ENCODE data around the gene UST. TPM values are rescaled to one million over a fixed set of nuclear protein-coding genes. Genes with fewer than 3 reads are reported as not detected.
"Not testable (repeated sequence)": the region's sequence is repeated elsewhere in the genome, so short reads cannot be mapped to it uniquely, and the experiment has no call there.

Gene UST
- total RNA-seq, 6 experiments from 2014 or later, result 0.44 to 1.9 (median 0.91) TPM

DNA sequence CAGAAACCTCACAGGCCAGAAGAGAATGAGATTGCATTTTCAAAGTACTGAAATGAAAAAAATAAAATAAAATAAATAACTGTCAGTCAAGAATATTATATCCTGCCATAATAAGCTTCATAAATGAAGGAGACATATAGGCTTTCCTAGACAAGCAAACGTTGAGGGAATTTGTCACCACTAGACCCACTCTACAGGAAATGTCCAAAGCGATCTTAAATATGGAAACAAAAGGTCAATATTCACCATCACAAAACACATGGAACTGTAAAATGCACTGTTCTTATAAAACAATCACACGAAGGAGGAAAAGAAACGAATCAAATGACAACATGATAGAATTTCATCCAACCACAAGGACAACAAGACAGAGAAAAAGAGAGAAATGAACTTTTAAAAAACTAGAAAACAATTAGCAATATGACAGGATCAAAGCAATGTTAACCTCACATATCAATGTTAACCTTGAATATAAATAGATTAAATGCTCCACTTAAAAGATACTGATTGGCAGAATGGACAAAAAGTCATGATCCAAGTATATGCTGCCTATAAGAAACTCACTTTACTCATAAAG lies 352.0 kb downstream of the UST start:
- no peaks in the 10 kb centered on the region for H3K27me3 ChIP-seq
- TF ChIP-seq POLR2A (IDR thresholded peaks at IDR 0.05), result no peak
- TF ChIP-seq, protein P1, sequence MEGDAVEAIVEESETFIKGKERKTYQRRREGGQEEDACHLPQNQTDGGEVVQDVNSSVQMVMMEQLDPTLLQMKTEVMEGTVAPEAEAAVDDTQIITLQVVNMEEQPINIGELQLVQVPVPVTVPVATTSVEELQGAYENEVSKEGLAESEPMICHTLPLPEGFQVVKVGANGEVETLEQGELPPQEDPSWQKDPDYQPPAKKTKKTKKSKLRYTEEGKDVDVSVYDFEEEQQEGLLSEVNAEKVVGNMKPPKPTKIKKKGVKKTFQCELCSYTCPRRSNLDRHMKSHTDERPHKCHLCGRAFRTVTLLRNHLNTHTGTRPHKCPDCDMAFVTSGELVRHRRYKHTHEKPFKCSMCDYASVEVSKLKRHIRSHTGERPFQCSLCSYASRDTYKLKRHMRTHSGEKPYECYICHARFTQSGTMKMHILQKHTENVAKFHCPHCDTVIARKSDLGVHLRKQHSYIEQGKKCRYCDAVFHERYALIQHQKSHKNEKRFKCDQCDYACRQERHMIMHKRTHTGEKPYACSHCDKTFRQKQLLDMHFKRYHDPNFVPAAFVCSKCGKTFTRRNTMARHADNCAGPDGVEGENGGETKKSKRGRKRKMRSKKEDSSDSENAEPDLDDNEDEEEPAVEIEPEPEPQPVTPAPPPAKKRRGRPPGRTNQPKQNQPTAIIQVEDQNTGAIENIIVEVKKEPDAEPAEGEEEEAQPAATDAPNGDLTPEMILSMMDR (IDR thresholded peaks at IDR 0.05), result no peak
- intact Hi-C loops (cut with DNase I), result no loop called here
- no peak overlapping the region for H3K27ac ChIP-seq
- ATAC-seq (no peak), DNase-seq (no peak)
- no peaks in the 10 kb centered on the region for H3K36me3 ChIP-seq
- no peak overlapping the region for H3K4me3 ChIP-seq
- 78% methylated on average over 4 of the region's 4 CpGs for WGBS (ENCODE audit: insufficient coverage, low coverage, low lambda C conversion rate, missing lambda C conversion rate)
- H3K9me3 ChIP-seq, result peaks cover 0 to 14% (median 0%) of the 10 kb centered on the region in 4 donors
- no peaks in the 10 kb centered on the region for H3K4me1 ChIP-seq

DNA sequence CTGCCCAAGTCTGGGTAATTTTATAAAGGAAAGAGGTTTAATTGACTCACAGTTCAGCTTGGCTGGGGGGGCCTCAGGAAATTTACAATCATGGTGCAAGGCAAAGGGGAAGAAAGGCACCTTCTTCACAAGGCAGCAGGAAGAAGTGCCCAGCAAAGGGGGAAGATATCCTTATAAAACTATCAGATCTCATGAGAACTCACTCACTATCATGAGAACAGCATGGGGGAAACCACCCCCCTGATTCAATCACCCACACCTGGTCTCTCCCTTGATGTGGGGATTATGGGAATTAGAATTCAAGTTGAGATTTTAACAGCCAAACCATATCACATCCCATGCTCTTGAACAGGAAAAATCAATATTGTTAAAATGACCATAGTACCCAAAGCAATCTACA lies 355.5 kb downstream of the UST start:
- no peak for TF ChIP-seq POLR2A (IDR thresholded peaks at IDR 0.05)
- TF ChIP-seq, protein P1 (IDR thresholded peaks at IDR 0.05), result no peak
- H3K36me3 ChIP-seq, result no peaks in the 10 kb centered on the region
- intact Hi-C loops (cut with DNase I), result no loop called here
- DNase-seq (no peak), ATAC-seq (no peak)
- no peaks in the 10 kb centered on the region for H3K27me3 ChIP-seq
- H3K4me1 ChIP-seq, result no peaks in the 10 kb centered on the region
- H3K9me3 ChIP-seq, result peaks cover 0 to 14% (median 0%) of the 10 kb centered on the region in 4 donors
- no peak overlapping the region for H3K27ac ChIP-seq
- no peak overlapping the region for H3K4me3 ChIP-seq

DNA sequence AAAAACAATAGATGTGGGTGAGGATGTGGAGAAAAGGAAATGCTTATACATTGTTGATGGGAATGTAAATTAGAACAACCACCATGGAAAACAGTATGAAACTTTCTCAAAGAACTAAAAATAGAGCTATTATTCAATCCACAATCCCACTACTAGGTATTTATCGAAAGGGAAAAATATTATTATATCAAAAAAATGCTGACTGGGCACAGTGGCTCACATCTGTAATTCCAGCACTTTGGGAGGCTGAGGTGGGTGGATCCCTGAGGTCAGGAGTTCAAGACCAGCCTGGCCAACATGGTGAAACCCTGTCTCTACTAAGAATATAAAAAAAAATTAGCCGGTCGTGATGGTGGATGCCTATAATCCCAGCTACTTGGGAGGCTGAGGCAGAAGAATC lies 357.1 kb downstream of the UST start:
- H3K4me3 ChIP-seq; DNase-seq; intact Hi-C loops (cut with DNase I); H3K36me3 ChIP-seq; H3K4me1 ChIP-seq; H3K9me3 ChIP-seq; ATAC-seq; H3K27ac ChIP-seq; H3K27me3 ChIP-seq: not testable (repeated sequence)
- 83% methylated on average over 3 of the region's 3 CpGs for WGBS (ENCODE audit: insufficient coverage, low coverage, low lambda C conversion rate, missing lambda C conversion rate)

DNA sequence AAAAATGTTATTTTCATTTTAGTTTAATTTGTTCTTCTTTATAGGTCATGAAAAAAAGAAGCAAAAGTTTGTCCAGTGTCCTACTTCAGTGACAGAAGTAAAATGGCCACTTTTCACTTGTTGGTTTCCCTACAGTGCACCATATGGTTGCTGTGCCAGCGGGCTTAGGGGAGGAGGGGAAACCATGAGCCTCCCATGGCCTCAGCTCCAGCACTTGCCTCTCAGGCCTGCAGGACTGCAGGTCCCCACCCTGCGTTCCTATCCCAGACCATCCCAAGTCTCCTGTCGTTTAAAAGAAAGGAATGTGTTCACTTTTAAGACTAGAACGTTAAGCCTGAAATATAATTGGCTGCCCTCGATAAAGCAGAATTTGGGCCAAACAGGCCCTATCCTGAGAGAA lies 360.7 kb downstream of the UST start:
- H3K9me3 ChIP-seq, result no peaks in the 10 kb centered on the region
- ATAC-seq, result no peak
- H3K4me3 ChIP-seq, result no peak overlapping the region
- no peaks in the 10 kb centered on the region for H3K27me3 ChIP-seq
- H3K27ac ChIP-seq, result no peak overlapping the region
- no peaks in the 10 kb centered on the region for H3K4me1 ChIP-seq
- no peaks in the 10 kb centered on the region for H3K36me3 ChIP-seq
- 88% methylated on average over 4 of the region's 5 CpGs for WGBS (ENCODE audit: insufficient coverage, low coverage, low lambda C conversion rate, missing lambda C conversion rate)
- DNase-seq, result no peak
- intact Hi-C loops (cut with DNase I), result no loop called here
- no peak for TF ChIP-seq POLR2A (IDR thresholded peaks at IDR 0.05)
- TF ChIP-seq, protein P1 (IDR thresholded peaks at IDR 0.05), result no peak

DNA sequence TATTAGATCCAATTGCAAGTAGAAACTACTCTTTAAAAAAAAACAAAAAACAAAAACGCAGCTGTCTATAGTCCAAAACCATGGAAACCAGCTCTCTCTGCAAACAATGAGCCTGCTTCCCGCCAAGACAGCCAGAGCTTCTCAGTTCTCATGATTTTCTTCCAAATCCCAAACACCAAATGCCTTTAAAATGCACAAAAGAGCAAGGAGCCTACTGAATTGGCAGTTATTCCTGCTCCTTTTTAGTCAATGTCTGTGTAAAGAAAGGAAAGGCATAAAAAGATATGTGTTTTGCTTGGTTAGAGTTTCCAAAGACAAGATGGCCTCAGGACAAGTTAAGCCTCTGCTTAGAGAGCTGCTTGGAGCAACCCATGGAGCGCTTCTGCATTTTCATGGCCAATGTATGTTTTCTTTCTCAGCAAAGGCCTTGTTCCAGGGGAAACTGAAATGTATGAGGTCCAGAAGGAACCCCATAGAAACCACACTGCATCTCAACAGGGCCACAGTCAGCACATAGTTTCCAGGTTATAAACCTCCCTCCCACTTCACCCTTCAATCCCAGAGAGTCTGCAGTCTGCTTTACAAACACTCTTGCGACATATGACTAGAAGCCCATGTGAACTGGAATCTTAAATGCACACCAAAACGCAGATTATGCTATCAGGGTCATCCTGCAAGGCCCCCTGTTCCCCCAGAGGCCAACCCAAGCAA lies 361.4 kb downstream of the UST start:
- no peaks in the 10 kb centered on the region for H3K36me3 ChIP-seq
- DNase-seq, result no peak
- H3K27me3 ChIP-seq, result no peaks in the 10 kb centered on the region
- TF ChIP-seq POLR2A (IDR thresholded peaks at IDR 0.05), result no peak
- no peaks in the 10 kb centered on the region for H3K9me3 ChIP-seq
- H3K27ac ChIP-seq, result no peak overlapping the region
- H3K4me1 ChIP-seq, result no peaks in the 10 kb centered on the region
- H3K4me3 ChIP-seq, result no peak overlapping the region
- intact Hi-C loops (cut with DNase I), result no loop called here
- WGBS (ENCODE audit: insufficient coverage, low coverage, low lambda C conversion rate, missing lambda C conversion rate), result 70% methylated on average over 4 of the region's 5 CpGs
- no peak for ATAC-seq

Measured in right lobe of liver (tissue), 6 donors.